Brain microvascular endothelial cell (primary cell): ENCODE results near the gene CTLA4.

Source experiments
- DNase-seq: peaks from one replicate; pipeline ENCODE4 v3.0.0-alpha.2; 2020
- H3K27ac ChIP-seq: fragments of 250-450 bp; sonication (Bioruptor Pico); 2 replicates; pipeline ENCODE4 v1.5.1; 2020; ENCODE audit warnings: mild to moderate bottlenecking, moderate library complexity
- H3K27me3 ChIP-seq: fragments of 250-450 bp; sonication (Bioruptor Pico); replicated peaks from 2 replicates; pipeline ENCODE4 v1.5.1; 2020; ENCODE audit warnings: mild to moderate bottlenecking
- H3K36me3 ChIP-seq: fragments of 250-450 bp; sonication (Bioruptor Pico); replicated peaks from 2 replicates; pipeline ENCODE4 v1.5.1; 2020; ENCODE audit warnings: mild to moderate bottlenecking
- H3K4me3 ChIP-seq: 2 replicates; pipeline ENCODE4 v1.5.1; 2011; ENCODE audit warnings: low read depth, mild to moderate bottlenecking, control low read depth, low read length, moderate library complexity
- in situ Hi-C: cut with HindIII; loops from 2 replicates; pipeline ENCODE4 v1.10.0; 2017; ENCODE audit warnings: low sequenced_read_pairs, low pct_ligation_motif_present
- TF ChIP-seq, protein P1 (sequence below): IDR thresholded peaks from 2 replicates; pipeline ENCODE4 v1.5.1; 2011; ENCODE audit warnings: low read depth, mild to moderate bottlenecking, moderate library complexity, low read length, control low read depth, inconsistent platforms; ENCODE audit errors: missing control alignments

The CTLA4 gene

DNA sequence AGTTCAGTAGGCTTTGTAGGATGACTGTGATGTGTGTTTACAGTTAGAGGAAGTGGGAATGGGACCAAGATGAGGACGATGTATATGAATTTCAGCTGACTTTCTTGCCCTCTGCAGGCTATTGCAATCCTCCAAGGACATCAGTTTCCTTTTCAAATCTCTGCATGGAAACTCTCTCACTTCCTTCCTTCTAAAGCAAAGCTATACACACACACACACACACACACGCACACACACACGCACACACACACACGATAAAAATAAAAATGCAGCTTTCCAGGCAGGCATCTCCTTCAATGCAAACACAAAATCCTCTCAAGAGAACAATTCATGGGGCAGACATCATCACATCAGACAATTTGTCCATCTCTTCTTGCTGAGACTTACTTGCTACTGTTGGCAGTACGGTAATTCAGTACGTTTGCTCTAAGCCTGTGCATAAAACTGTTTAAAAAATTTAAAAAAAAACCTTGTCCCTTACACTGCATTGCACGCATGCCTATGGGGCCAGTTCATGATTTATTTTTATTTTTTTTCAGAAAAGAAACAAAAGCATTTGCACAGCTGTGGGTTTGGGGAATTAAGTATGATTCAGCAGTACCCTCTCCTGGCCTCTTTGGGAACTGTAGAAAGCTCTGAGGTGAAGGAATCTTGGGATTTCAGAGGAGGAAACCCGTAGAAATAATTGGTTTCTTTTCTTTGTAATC lies 41.8 kb downstream of the CTLA4 start:
- no peaks in the 10 kb centered on the region for H3K27me3 ChIP-seq
- H3K36me3 ChIP-seq, result no peaks in the 10 kb centered on the region
- peak overlapping the region; percentile 16 for H3K4me3 ChIP-seq
- no peak overlapping the region for H3K27ac ChIP-seq
- peak; percentile 74 for DNase-seq
- TF ChIP-seq, protein P1, sequence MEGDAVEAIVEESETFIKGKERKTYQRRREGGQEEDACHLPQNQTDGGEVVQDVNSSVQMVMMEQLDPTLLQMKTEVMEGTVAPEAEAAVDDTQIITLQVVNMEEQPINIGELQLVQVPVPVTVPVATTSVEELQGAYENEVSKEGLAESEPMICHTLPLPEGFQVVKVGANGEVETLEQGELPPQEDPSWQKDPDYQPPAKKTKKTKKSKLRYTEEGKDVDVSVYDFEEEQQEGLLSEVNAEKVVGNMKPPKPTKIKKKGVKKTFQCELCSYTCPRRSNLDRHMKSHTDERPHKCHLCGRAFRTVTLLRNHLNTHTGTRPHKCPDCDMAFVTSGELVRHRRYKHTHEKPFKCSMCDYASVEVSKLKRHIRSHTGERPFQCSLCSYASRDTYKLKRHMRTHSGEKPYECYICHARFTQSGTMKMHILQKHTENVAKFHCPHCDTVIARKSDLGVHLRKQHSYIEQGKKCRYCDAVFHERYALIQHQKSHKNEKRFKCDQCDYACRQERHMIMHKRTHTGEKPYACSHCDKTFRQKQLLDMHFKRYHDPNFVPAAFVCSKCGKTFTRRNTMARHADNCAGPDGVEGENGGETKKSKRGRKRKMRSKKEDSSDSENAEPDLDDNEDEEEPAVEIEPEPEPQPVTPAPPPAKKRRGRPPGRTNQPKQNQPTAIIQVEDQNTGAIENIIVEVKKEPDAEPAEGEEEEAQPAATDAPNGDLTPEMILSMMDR, result peak; percentile 81
- in situ Hi-C loops, result no loop called here

GRCh38 chr2:203909974-203910373 lies 42.4 kb downstream of the CTLA4 start:
- Histone ChIP-seq H3K27me3 (no peaks in the 10 kb centered on the region), H3K4me3 (no peak overlapping the region), H3K36me3 (no peaks in the 10 kb centered on the region), H3K27ac (no peak overlapping the region)
- in situ Hi-C loops, result no loop called here
- TF ChIP-seq, protein P1, result no peak
- DNase-seq, result no peak

GRCh38 chr2:203913947-203914346 lies 46.4 kb downstream of the CTLA4 start:
- Histone ChIP-seq H3K4me3 (no peak overlapping the region), H3K36me3 (no peaks in the 10 kb centered on the region), H3K27ac (no peak overlapping the region), H3K27me3 (no peaks in the 10 kb centered on the region)
- TF ChIP-seq, protein P1, result no peak
- DNase-seq, result no peak
- in situ Hi-C loops, result no loop called here

- Histone ChIP-seq H3K27ac (no peak overlapping the region), H3K4me3 (no peak overlapping the region), H3K36me3 (no peaks in the 10 kb centered on the region), H3K27me3 (no peaks in the 10 kb centered on the region)
- TF ChIP-seq, protein P1, result no peak
- no peak for DNase-seq
- in situ Hi-C loops, result no loop called here
Measured at GRCh38 chr2:203914546-203915182, 47.1 kb downstream of the CTLA4 start.

- Histone ChIP-seq H3K27ac (no peak overlapping the region), H3K27me3 (no peaks in the 10 kb centered on the region), H3K4me3 (no peak overlapping the region), H3K36me3 (no peaks in the 10 kb centered on the region)
- no peak for DNase-seq
- in situ Hi-C loops, result no loop called here
- TF ChIP-seq, protein P1, result no peak
Measured at GRCh38 chr2:203915256-203915655, 47.7 kb downstream of the CTLA4 start.

DNA sequence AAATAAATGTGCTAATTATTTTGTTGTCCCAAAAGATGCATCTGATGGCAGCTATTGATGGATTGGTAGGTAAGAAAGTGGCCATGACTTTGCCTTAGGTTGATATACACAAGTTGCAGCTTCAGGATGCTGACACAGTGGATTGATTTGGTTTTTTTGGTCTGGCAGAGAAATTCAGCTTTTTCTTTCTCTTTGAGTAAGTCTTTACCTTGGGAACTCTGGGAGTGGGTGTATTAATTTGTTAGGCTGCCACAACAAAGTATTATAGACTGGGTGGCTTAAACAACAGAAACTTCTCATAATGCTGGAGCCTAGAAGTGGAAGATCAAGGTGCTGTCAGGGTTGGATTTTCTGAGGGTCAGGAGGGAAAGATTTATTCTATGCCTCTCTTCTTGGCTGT lies 49.2 kb downstream of the CTLA4 start:
- no peak overlapping the region for H3K4me3 ChIP-seq
- in situ Hi-C loops, result no loop called here
- no peaks in the 10 kb centered on the region for H3K36me3 ChIP-seq
- TF ChIP-seq, protein P1, result no peak
- no peaks in the 10 kb centered on the region for H3K27me3 ChIP-seq
- no peak overlapping the region for H3K27ac ChIP-seq
- no peak for DNase-seq
